ENCODE measurements around the gene ALOX12B. TPM values are rescaled to one million over a fixed set of nuclear protein-coding genes. Genes with fewer than 3 reads are reported as not detected.
A peak's percentile ranks its signal among the peaks of the same experiment; 100 is the strongest.

The ALOX12B gene
- total RNA-seq, 4 donors from 2014 or later, result 0.83 TPM; not detected in 3

- no peak for TF ChIP-seq POLR2A (IDR thresholded peaks at IDR 0.05)
- TF ChIP-seq CTCF (IDR thresholded peaks at IDR 0.05), result no peak
- Histone ChIP-seq H3K36me3 (no peaks in the 10 kb centered on the region), H3K4me1 (peaks cover 9 to 41% (median 14%) of the 10 kb centered on the region in 4 donors), H3K27me3 (peaks cover 0 to 15% of the 10 kb centered on the region in 2 donors), H3K4me3 (no peak overlapping the region), H3K9me3 (no peaks in the 10 kb centered on the region), H3K27ac (peak overlapping the region in 3 of 4 donors; percentile 60 to 61 (median 60))
- DNase-seq, result peak in 2 of 3 donors; percentile 61 to 74
Measured at GRCh38 chr17:8068736-8069586, 18.6 kb downstream of the ALOX12B start.

- peaks cover 2 to 36% (median 7%) of the 10 kb centered on the region in 4 donors for H3K4me1 ChIP-seq
- no peaks in the 10 kb centered on the region for H3K36me3 ChIP-seq
- DNase-seq, result no peak
- H3K27ac ChIP-seq, result peak overlapping the region in 1 of 4 donors; percentile 60
- H3K27me3 ChIP-seq, result peaks cover 0 to 5% of the 10 kb centered on the region in 2 donors
- TF ChIP-seq CTCF (IDR thresholded peaks at IDR 0.05) (no peak), POLR2A (IDR thresholded peaks at IDR 0.05) (no peak)
- no peak overlapping the region for H3K4me3 ChIP-seq
- H3K9me3 ChIP-seq, result no peaks in the 10 kb centered on the region
Measured at GRCh38 chr17:8067806-8068205, 19.7 kb downstream of the ALOX12B start.

GRCh38 chr17:8066841-8067775, 20.4 kb downstream of the ALOX12B start:
- H3K27me3 ChIP-seq, result peaks cover 0 to 1% of the 10 kb centered on the region in 2 donors
- H3K4me1 ChIP-seq, result peaks cover 0 to 34% (median 2%) of the 10 kb centered on the region in 4 donors
- TF ChIP-seq CTCF (IDR thresholded peaks at IDR 0.05), result no peak
- TF ChIP-seq POLR2A (IDR thresholded peaks at IDR 0.05), result no peak
- DNase-seq, result no peak
- no peaks in the 10 kb centered on the region for H3K9me3 ChIP-seq
- no peaks in the 10 kb centered on the region for H3K36me3 ChIP-seq
- H3K27ac ChIP-seq, result no peak overlapping the region
- no peak overlapping the region for H3K4me3 ChIP-seq

- TF ChIP-seq CTCF (IDR thresholded peaks at IDR 0.05), result no peak
- no peak for TF ChIP-seq POLR2A (IDR thresholded peaks at IDR 0.05)
Measured at GRCh38 chr17:8064561-8065019, 22.9 kb downstream of the ALOX12B start.

GRCh38 chr17:8063761-8064534, 23.6 kb downstream of the ALOX12B start:
- Histone ChIP-seq H3K4me3 (no peak overlapping the region), H3K27ac (no peak overlapping the region), H3K9me3 (no peaks in the 10 kb centered on the region), H3K4me1 (peaks cover 0 to 20% (median 0%) of the 10 kb centered on the region in 4 donors), H3K27me3 (no peaks in the 10 kb centered on the region), H3K36me3 (no peaks in the 10 kb centered on the region)
- DNase-seq, result peak in 1 of 3 donors; percentile 21
- TF ChIP-seq CTCF (IDR thresholded peaks at IDR 0.05) (no peak), POLR2A (IDR thresholded peaks at IDR 0.05) (no peak)

More at GRCh38 chr17:8064561-8065019, 22.9 kb downstream of the ALOX12B start:
- no peak overlapping the region for H3K27ac ChIP-seq
- no peaks in the 10 kb centered on the region for H3K9me3 ChIP-seq
- H3K4me1 ChIP-seq, result peaks cover 0 to 27% (median 2%) of the 10 kb centered on the region in 4 donors
- no peaks in the 10 kb centered on the region for H3K36me3 ChIP-seq
- H3K4me3 ChIP-seq, result no peak overlapping the region
- H3K27me3 ChIP-seq, result no peaks in the 10 kb centered on the region
- no peak for DNase-seq
